Measurements from ENCODE around the gene CNTLN.
"Not testable (repeated sequence)": the region's sequence is repeated elsewhere in the genome, so short reads cannot be mapped to it uniquely, and the experiment has no call there.

The CNTLN gene

GRCh38 chr9:17433526-17433925 lies 298.7 kb downstream of the CNTLN start:
- no peak for DNase-seq

DNA sequence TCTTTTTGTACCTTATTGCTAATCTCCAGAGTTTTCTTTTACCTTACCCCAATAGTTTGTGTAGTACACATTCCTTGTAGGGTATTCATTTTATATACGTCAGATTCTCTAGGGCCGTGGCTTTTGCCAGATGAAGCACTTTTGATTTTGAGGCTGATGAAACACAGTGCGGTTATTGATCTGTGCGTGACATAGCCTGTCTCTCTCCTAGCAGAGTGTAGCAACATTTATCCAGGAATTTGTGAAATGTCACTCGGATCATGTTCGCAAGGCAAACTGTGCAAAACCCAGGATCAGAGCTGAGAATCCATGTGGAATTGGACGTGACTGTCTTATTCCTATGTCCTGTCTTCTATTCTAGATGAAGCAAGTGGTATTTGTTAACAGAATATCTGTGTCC lies 302.0 kb downstream of the CNTLN start:
- DNase-seq = no peak

GRCh38 chr9:17437813-17438212 lies 303.0 kb downstream of the CNTLN start:
- no peak for DNase-seq

DNA sequence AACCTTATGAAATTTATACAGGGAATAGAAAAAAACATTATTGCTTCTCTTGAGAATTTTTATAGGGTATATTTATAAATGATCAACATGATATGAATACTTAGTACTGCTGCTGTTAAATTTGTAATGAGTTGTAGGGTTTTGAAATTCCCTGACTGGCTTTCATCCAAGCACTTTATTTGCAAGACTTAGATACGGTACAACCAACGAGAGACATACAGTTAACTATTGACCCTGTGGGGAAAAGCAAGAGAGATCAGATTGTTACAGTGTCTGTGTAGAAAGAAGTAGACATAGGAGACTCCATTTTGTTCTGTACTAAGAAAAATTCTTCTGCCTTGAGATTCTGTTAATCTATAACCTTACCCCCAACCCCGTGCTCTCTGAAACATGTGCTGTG lies 310.3 kb downstream of the CNTLN start:
- not testable (repeated sequence) for DNase-seq

GRCh38 chr9:17453751-17454150 lies 318.9 kb downstream of the CNTLN start:
- no peak for DNase-seq

DNA sequence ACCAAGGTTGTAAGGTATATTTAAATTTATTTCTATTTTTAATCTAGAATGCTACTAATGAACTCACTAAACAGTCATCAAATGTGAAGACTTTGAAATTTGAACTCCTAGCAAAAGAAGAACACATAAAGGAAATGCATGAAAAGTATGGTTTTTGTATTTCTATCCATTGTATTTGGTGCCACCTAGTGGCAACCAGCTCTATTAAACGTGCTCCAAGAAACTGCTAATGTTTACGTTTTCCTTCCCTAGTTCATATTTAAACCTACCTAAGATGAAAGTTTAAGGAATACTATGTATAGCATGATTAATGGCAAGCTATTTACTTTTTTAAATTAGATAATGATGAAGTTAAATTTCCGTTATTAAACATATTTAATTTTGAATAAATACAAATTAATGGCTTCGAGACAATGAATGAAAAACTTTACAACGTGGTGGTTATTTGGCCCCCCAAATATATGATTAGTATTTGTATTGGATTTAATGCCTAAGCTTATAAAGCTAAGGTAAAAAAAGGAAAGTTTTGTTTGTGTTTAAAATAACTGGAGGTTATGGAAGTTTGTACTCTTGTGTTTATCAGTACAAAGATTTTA lies 328.1 kb downstream of the CNTLN start:
- DNase-seq = no peak

- no peak for DNase-seq
Measured at GRCh38 chr9:17470036-17470813, 335.4 kb downstream of the CNTLN start.

- no peak for DNase-seq
Measured at GRCh38 chr9:17472126-17472525, 337.3 kb downstream of the CNTLN start.

- no peak for DNase-seq
Measured at GRCh38 chr9:17476401-17476800, 341.6 kb downstream of the CNTLN start.

DNA sequence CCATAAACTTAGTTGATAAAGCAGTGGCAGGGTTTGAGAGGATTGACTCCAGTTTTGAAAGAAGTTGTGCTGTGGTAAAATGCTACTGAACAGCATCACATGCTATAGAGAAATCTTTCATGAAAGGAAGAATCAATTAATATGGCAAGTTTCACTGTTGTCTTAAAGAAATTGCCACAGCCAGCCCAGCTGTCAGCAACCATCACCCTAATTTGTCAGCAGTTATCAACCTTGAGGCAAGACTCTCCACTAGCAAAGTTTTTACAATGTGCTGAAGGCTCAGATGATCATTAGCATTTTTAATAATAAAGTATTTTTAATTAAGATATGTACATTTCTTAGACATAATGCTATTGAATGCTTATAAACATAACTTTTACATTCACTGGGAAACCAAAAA lies 343.0 kb downstream of the CNTLN start:
- DNase-seq = no peak

- no peak for DNase-seq
Measured at GRCh38 chr9:17480966-17481365, 346.1 kb downstream of the CNTLN start.

GRCh38 chr9:17481565-17481964 lies 346.7 kb downstream of the CNTLN start:
- DNase-seq = peak; percentile 55

- DNase-seq = no peak
Measured at GRCh38 chr9:17484906-17485305, 350.1 kb downstream of the CNTLN start.

DNA sequence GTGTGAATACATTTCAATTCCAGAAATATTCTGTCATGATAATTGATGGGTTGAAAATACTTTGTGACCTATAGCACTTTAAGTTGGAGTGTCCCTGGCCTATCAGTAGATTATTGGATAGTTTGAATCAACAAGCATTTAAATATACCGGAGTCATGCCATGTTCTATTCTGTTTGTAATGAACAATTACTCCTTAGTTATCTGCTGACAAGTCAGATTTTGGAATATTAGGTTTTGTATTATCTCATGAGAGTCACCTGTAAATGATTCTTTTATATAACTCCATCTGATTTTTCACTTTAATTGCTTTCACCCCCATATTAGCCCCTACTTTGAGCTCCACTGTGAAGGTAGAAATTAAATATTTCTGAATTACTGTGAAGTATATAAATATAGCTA lies 351.6 kb downstream of the CNTLN start:
- DNase-seq = no peak

- no peak for DNase-seq
Measured at GRCh38 chr9:17487467-17487866, 352.6 kb downstream of the CNTLN start.

DNA sequence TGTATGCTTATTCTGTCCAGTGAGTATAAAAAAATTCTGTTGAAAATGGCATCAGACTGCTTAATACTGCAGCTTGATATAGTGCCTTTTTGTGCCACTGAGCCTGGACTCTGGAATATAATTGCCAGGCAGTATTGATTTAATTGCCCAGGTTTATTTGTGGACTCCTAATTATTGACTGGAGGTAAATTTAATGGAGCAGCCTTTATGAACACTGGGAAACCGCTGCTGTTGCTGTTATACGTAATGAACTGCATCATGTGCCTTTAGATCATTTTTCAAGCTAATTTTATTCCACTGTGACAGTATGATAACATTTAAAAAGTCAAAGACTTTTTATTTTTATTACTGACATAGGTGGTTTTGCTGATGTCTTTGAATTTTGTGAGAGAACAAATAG lies 353.8 kb downstream of the CNTLN start:
- DNase-seq = no peak

- no peak for DNase-seq
Measured at GRCh38 chr9:17490110-17490509, 355.3 kb downstream of the CNTLN start.

DNA sequence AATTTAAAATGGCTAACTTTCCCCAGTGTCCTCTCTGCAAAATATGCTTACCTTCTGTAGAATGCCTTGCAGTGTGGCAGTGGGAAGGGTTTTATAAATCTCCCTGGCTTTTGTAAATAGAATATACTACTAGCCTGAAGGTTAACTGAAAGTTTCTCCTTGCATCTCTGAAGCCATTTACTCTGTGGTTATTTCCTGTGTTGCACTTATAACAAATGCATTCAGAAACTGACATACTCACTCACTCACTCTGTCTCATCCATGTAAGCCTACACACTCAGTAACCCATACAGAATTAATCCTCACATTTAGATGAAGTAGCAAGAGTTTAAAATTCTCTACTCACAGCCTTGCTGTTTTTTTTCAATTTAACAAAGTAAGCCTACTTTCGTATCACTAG lies 356.9 kb downstream of the CNTLN start:
- DNase-seq = no peak

DNA sequence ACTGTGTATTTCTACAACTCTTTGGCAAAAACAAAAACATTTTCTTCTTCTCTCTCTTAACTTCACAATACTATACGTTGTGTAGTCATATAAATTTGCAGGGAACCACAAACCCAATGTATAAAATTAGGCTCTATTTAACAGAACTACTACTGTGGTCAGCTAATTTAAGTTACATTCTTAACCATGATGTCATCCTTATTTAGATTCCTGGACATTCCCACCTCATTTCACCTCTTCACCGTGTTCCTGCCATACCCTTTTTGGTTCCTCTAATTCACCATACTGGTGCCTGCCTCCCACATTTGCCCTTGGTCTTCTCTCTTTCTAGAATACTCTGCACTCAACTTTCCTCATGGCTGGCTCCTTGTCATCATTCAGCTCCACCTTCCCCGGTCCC lies 368.4 kb downstream of the CNTLN start:
- no peak for DNase-seq

DNA sequence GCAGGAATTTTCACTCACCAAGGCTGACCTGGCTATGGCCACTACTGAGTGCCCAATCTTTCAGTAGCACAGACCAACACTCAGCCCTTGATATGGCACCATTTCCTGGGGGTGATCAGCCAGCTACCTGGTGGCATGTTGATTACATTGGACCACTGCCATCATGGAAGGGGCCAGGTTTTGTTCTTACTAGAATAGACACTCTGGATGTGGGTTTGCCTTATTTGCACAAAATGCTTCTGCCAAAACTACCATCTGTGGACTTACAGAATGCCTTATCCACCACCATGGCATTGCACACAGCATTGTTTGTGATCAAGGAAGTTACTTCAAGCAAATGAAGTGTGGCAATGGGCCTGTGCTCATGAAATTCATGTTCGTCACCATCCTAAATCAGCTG lies 374.3 kb downstream of the CNTLN start:
- no peak for DNase-seq

DNA sequence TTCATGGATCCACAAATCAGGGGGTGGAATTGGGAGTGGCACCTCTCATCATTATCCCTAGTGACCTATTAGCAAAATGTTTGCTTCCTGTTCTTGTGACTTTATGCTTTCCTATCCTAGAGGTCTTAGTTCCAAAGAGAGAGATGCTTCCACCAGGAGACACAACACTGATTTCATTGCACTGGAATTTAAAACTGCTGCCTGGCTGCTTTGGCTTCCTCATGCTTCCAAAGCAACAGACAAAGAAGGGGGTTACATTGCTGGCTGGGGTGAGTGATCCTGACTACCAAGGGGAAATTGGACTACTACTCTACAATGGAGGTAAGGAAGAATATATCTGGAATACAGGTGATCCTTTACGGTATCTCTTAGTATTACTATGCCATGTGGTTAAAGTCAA lies 374.9 kb downstream of the CNTLN start:
- no peak for DNase-seq

- DNase-seq = no peak
Measured at GRCh38 chr9:17519761-17520160, 384.9 kb downstream of the CNTLN start.

DNA sequence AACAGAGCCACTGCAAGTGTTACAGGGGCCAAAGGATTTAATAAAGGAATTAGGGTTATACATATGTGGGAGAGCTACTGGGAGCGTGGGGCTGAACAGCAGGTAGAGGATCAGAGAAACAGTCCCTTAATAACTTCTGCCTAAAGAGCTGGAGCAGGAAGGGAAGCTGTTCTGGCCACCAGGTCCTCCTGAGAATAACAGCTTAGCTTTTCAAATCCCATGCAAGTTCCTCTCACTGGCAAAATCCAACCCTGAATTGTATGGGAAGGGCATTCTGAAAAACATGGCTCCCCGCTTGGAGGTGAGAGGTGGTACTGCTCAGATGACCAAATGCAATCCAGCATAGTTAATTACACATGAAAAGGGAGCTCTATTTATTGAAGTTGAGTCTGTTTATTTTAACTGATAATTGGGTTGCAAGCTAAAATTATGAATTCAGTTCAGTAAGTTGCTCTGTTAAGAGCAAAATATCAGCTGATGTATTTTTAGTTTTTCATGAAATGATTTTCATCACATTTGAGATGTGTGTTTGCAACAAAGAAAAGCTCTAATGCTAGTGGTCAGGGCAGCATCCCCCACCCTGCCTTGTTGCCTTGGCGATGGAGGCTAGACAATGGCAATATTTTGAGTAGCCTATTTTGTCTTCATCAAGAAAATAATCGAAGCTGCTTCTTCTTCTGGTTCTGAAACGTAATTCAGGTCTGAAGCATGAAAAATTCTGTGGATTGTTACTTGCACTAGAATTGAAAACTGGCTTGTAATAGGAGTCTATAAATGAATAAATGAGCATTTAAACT lies 385.6 kb downstream of the CNTLN start:
- no peak for DNase-seq
